A673 (cell line): ENCODE measurements around the gene ZPR1. TPM values are rescaled to one million over a fixed set of nuclear protein-coding genes. Genes with fewer than 3 reads are reported as not detected.
"Not testable (repeated sequence)": the region's sequence is repeated elsewhere in the genome, so short reads cannot be mapped to it uniquely, and the experiment has no call there.

ENCODE experiments used
- BruUV-seq: library from RNA; stranded (reverse); fragments of 400-500 nt; replicated peaks from 2 replicates; lab custom pipeline; 2021; lab: Mats Ljungman, UMichigan
- CTCF ChIA-PET: fragments of 300-600 bp; sonication (Branson Sonifier 250); formaldehyde crosslinking; loops from one replicate; lab custom pipeline; 2022; ENCODE audit warnings: antibody characterized with exemption; lab: Charles Lee
- POLR2A ChIA-PET: fragments of 300-600 bp; sonication (Branson Sonifier 250); formaldehyde crosslinking; loops from one replicate; lab custom pipeline; 2022; ENCODE audit warnings: antibody characterized with exemption; ENCODE audit not compliant: low non-redundant PET; lab: Charles Lee
- DNase-seq: peaks from one replicate; pipeline ENCODE4 v3.0.0-alpha.2; 2015; ENCODE audit warnings: low spot score
- H3K27ac ChIP-seq: fragments of 200-600 bp; sonication (generic); 2 replicates; pipeline ENCODE4 v1.5.1; 2016; ENCODE audit warnings: mixed run types, low read depth, mild to moderate bottlenecking, mixed read lengths, antibody characterized with exemption, low read length; ENCODE audit not compliant: poor library complexity, severe bottlenecking
- H3K27me3 ChIP-seq: fragments of 200-600 bp; sonication (generic); replicated peaks from 2 replicates; pipeline ENCODE4 v1.6.1; 2017; ENCODE audit warnings: mixed run types, low read depth, mild to moderate bottlenecking, mixed read lengths, antibody characterized with exemption, low read length; ENCODE audit not compliant: insufficient read depth, poor library complexity
- H3K36me3 ChIP-seq: fragments of 200-600 bp; sonication (generic); 2 replicates; pipeline ENCODE4 v1.6.1; 2016; ENCODE audit warnings: mixed run types, mild to moderate bottlenecking, mixed read lengths, antibody characterized with exemption, low read length; ENCODE audit not compliant: insufficient read depth, poor library complexity, severe bottlenecking
- H3K4me1 ChIP-seq: fragments of 200-600 bp; sonication (generic); 2 replicates; pipeline ENCODE4 v1.6.1; 2017; ENCODE audit warnings: mixed run types, mild to moderate bottlenecking, mixed read lengths, antibody characterized with exemption, low read length; ENCODE audit not compliant: insufficient read depth, poor library complexity, severe bottlenecking
- H3K4me3 ChIP-seq: fragments of 200-600 bp; sonication (generic); 2 replicates; pipeline ENCODE4 v1.5.1; 2016; ENCODE audit warnings: low read depth, mixed run types, mild to moderate bottlenecking, mixed read lengths, low read length; ENCODE audit not compliant: poor library complexity, severe bottlenecking
- H3K9me3 ChIP-seq: fragments of 200-600 bp; sonication (generic); 2 replicates; pipeline ENCODE4 v1.6.1; 2016; ENCODE audit warnings: mixed run types, low read depth, mild to moderate bottlenecking, mixed read lengths, antibody characterized with exemption, low read length; ENCODE audit not compliant: poor library complexity, severe bottlenecking
- CTCF ChIP-seq: fragments of 300-800, 200-600 bp; sonication (generic); conservative IDR thresholded peaks from 2 replicates; pipeline ENCODE4 v1.5.1; 2017; ENCODE audit warnings: low read depth, mild to moderate bottlenecking, antibody characterized with exemption, low read length, moderate library complexity, mixed read lengths
- EZH2 ChIP-seq: fragments of 200-600 bp; sonication (generic); IDR thresholded peaks from 2 replicates; pipeline ENCODE4 v1.6.1; 2017; ENCODE audit warnings: borderline replicate concordance, low read depth, mild to moderate bottlenecking, mixed read lengths, antibody characterized with exemption, low read length; ENCODE audit not compliant: poor library complexity, severe bottlenecking
- intact Hi-C: fragments of 100-400 bp; cut with micrococcal nuclease; formaldehyde crosslinking; loops from one replicate; pipeline ENCODE4 v1.10.0; 2022; ENCODE audit not compliant: unreplicated experiment
- total RNA-seq: library from RNA; stranded (reverse); gene quantifications from 2 replicates; pipeline ENCODE4 v1.2.3, GENCODE V29; 2021

ZPR1 gene
- total RNA-seq, 1 experiment from 2014 or later = 109 TPM

- Histone ChIP-seq H3K36me3 (peaks cover 25% of the 10 kb centered on the region), H3K4me3 (peak within 1 kb of the TSS; percentile 58), H3K27ac (peak within 1 kb of the TSS; percentile 88), H3K9me3 (no peaks in the 10 kb centered on the region), H3K27me3 (no peaks in the 10 kb centered on the region), H3K4me1 (peaks cover 20% of the 10 kb centered on the region)
- no TSS peak for BruUV-seq
- DNase-seq = peak; percentile 94
- no peak for TF ChIP-seq EZH2
- no peak for TF ChIP-seq CTCF
- POLR2A ChIA-PET = interaction anchor here (0.7 kb wide), 1 partner anchor 373 kb away, joined by 3 read pairs; no protein-coding TSS in a partner anchor
- intact Hi-C loops = loop anchor here (5.0 kb wide), 1 partner anchor 335 kb away; no protein-coding TSS in a partner anchor
- CTCF ChIA-PET = no interaction called here
Measured at GRCh38 chr11:116772443-116773202, 15.2 kb downstream of the ZPR1 start, which contains the start of gene BUD13. Gene BUD13, minus strand, starts transcription at chr11:116772987. Its CDS starts 23 bp downstream, at chr11:116772964.

GRCh38 chr11:116771935-116772334 lies 15.9 kb downstream of the ZPR1 start:
- H3K4me1 ChIP-seq = peaks cover 20% of the 10 kb centered on the region
- no peaks in the 10 kb centered on the region for H3K9me3 ChIP-seq
- TF ChIP-seq CTCF (no peak), EZH2 (no peak)
- ChIA-PET POLR2A (no interaction called here), CTCF (no interaction called here)
- peaks cover 28% of the 10 kb centered on the region for H3K36me3 ChIP-seq
- no peak for DNase-seq
- peak overlapping the region; percentile 58 for H3K4me3 ChIP-seq
- BruUV-seq = TSS peak; percentile 63
- H3K27ac ChIP-seq = peak overlapping the region; percentile 88
- H3K27me3 ChIP-seq = no peaks in the 10 kb centered on the region
- intact Hi-C loops = loop anchor here (5.0 kb wide), 1 partner anchor 335 kb away; no protein-coding TSS in a partner anchor

GRCh38 chr11:116762132-116762531 lies 25.7 kb downstream of the ZPR1 start:
- BruUV-seq = no TSS peak
- Histone ChIP-seq H3K4me3 (no peak overlapping the region), H3K9me3 (no peaks in the 10 kb centered on the region), H3K27me3 (no peaks in the 10 kb centered on the region), H3K27ac (no peak overlapping the region), H3K36me3 (peaks cover 87% of the 10 kb centered on the region), H3K4me1 (no peaks in the 10 kb centered on the region)
- TF ChIP-seq EZH2 = no peak
- no peak for TF ChIP-seq CTCF
- ChIA-PET POLR2A (no interaction called here), CTCF (no interaction called here)
- intact Hi-C loops = no loop called here
- DNase-seq = no peak

- H3K27ac ChIP-seq, H3K27me3 ChIP-seq, intact Hi-C loops, BruUV-seq, DNase-seq, H3K4me1 ChIP-seq, POLR2A ChIA-PET, H3K9me3 ChIP-seq, H3K4me3 ChIP-seq: not testable (repeated sequence)
- CTCF ChIA-PET = interaction anchor here (0.6 kb wide), 1 partner anchor 35 kb away, joined by 3 read pairs; no protein-coding TSS in a partner anchor
- H3K36me3 ChIP-seq = peaks cover 84% of the 10 kb centered on the region
Measured at GRCh38 chr11:116756044-116756443, 31.8 kb downstream of the ZPR1 start.
